Body of pancreas (tissue), 4 donors: ENCODE data around the gene ACSL6. TPM values are rescaled to one million over a fixed set of nuclear protein-coding genes. Genes with fewer than 3 reads are reported as not detected.

Experiments
- ATAC-seq: fragments of 150-250 bp; one replicate; pipeline ENCODE4 v1.9.1; 2016
- DNase-seq, 4 donors: peaks; one replicate each; pipeline ENCODE4 v3.0.0-alpha.2; 2019
- H3K27ac ChIP-seq, 4 donors: fragments of 200-600 bp; sonication (generic); 1 replicate in 3 of 4; 2 replicates in 1 of 4; pipeline versions ENCODE4 v1.5.1 to v1.6.1; 2016 to 2019; ENCODE audit warnings: mild to moderate bottlenecking in 1 of 4, mixed read lengths in 1 of 4, moderate library complexity in 1 of 4
- H3K27me3 ChIP-seq, 2 donors: fragments of 200-600 bp; sonication (generic); one replicate each; pipeline ENCODE4 v1.6.0; 2016; ENCODE audit warnings: mild to moderate bottlenecking in 1 of 2
- H3K36me3 ChIP-seq, 2 donors: fragments of 200-600 bp; sonication (generic); replicated peaks in 1 of 2; 2 replicates each; pipeline ENCODE4 v1.5.1; 2016; ENCODE audit warnings: low read depth in 2 of 2; ENCODE audit not compliant: insufficient read depth in 1 of 2
- H3K4me1 ChIP-seq: fragments of 200-600 bp; sonication (generic); one replicate; pipeline ENCODE4 v1.6.0; 2016
- H3K4me3 ChIP-seq, 2 donors: fragments of 200-600 bp; sonication (generic); 1 replicate in 1 of 2; 2 replicates in 1 of 2; pipeline ENCODE4 v1.5.1; 2016 to 2019
- H3K9me3 ChIP-seq, 3 donors: fragments of 200-600 bp; sonication (generic); 1 replicate in 2 of 3; 2 replicates in 1 of 3; pipeline ENCODE4 v1.5.1; 2016
- POLR2A ChIP-seq, 3 donors: fragments of 450-650 bp; IDR thresholded peaks; one replicate each; pipeline ENCODE4 v1.6.1; 2016; ENCODE audit warnings: antibody characterized with exemption in 3 of 3, mild to moderate bottlenecking in 2 of 3
- WGBS, 2 donors: methylation state at CpG; one replicate each; pipeline ENCODE4 v1.1.5; 2017; 5-methylcytosine and 5-hydroxymethylcytosine counted together
- intact Hi-C: fragments of 100-400 bp; cut with DNase I; formaldehyde crosslinking; loops from one replicate; pipeline ENCODE4 v1.15.1; 2023
- total RNA-seq, 2 donors: library from RNA; depleted of rRNA; stranded (reverse); fragments of >200 nt; gene quantifications; one replicate each; pipeline ENCODE4 v1.1.0, GENCODE V29; 2016
- TF ChIP-seq, protein P1 (sequence below), 7 experiments: fragments of 450-650 bp in 4 of 7; fragments of 200-600 bp in 3 of 7; sonication (generic) in 3 of 7; IDR thresholded peaks; one replicate each; pipeline ENCODE4 v1.5.1; 2016 to 2019; ENCODE audit warnings: antibody characterized with exemption in 7 of 7

Gene ACSL6
- total RNA-seq, 2 donors from 2014 or later: 2.0 to 2.1 TPM

DNA sequence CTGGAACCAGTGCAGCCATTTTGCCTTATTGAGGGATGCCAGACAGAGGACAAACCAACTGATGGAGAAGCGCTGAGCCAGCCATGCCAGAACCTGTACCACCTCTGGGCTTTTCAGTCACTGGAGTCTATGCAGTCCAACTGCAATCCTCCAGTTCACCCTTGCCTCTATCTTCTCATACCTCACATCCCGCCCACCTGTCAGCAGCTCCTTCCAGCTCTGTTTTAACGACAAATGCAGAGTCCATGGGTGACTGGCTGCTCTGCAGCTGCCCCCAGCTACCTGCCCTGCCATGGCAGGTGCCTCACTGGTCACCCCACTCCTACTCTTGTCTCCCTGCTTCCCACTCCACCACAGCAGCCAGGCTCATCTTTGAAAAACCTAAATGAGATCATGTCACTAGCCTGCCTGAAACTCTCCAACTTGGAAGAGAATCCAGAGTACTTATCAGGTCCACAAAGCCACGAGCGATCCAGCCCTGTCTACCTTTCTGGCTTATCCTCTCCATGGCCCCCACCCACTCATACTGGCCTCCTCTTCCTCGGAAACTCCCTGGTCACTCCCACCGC is 14.0 kb upstream of the ACSL6 start:
- H3K4me1 ChIP-seq: no peaks in the 10 kb centered on the region
- H3K9me3 ChIP-seq: no peaks in the 10 kb centered on the region
- intact Hi-C loops: no loop called here
- DNase-seq: no peak
- no peaks in the 10 kb centered on the region for H3K27me3 ChIP-seq
- no peak for ATAC-seq
- H3K36me3 ChIP-seq: no peaks in the 10 kb centered on the region
- TF ChIP-seq, protein P1, sequence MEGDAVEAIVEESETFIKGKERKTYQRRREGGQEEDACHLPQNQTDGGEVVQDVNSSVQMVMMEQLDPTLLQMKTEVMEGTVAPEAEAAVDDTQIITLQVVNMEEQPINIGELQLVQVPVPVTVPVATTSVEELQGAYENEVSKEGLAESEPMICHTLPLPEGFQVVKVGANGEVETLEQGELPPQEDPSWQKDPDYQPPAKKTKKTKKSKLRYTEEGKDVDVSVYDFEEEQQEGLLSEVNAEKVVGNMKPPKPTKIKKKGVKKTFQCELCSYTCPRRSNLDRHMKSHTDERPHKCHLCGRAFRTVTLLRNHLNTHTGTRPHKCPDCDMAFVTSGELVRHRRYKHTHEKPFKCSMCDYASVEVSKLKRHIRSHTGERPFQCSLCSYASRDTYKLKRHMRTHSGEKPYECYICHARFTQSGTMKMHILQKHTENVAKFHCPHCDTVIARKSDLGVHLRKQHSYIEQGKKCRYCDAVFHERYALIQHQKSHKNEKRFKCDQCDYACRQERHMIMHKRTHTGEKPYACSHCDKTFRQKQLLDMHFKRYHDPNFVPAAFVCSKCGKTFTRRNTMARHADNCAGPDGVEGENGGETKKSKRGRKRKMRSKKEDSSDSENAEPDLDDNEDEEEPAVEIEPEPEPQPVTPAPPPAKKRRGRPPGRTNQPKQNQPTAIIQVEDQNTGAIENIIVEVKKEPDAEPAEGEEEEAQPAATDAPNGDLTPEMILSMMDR (IDR thresholded peaks at IDR 0.05): no peak
- no peak for TF ChIP-seq POLR2A (IDR thresholded peaks at IDR 0.05)
- no peak overlapping the region for H3K4me3 ChIP-seq
- no peak overlapping the region for H3K27ac ChIP-seq
- 76 to 77% methylated on average over 7 of the region's 7 CpGs for WGBS, 2 donors

DNA sequence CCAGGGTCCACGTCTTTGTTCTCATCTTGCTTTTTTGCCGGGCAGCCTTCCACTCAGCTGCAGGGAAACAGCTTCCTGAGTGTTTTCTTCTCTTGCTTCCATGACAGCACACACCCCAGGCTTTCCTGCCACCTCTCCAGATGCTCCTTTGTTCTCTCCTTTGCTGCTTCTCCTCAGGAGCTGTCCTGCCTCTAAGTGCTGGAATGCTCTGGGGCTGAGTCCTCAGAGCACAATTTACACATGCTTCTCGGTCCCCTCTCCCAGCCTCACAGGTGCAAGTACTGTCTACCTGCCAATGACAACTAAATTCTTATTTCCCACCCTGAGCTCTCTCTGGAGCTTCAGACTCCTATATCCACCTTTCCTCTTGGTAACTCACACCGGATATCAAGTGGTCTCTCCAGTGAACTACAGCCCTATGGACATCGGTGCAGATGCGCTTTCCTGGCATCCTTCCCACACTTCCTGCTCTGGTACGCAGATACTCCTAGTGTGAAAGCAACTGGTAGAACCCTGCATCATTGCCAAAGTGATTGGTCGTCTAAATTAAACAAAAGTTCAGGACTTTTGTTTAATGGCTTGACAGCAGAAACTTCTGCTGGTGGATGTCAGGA is 13.4 kb upstream of the ACSL6 start:
- no peak overlapping the region for H3K4me3 ChIP-seq
- no peak overlapping the region for H3K27ac ChIP-seq
- no peaks in the 10 kb centered on the region for H3K27me3 ChIP-seq
- H3K4me1 ChIP-seq: no peaks in the 10 kb centered on the region
- H3K36me3 ChIP-seq: no peaks in the 10 kb centered on the region
- intact Hi-C loops: no loop called here
- TF ChIP-seq POLR2A (IDR thresholded peaks at IDR 0.05): no peak
- TF ChIP-seq, protein P1 (IDR thresholded peaks at IDR 0.05): no peak
- DNase-seq: no peak
- H3K9me3 ChIP-seq: no peaks in the 10 kb centered on the region
- ATAC-seq: no peak
- 58 to 69% methylated on average over 8 of the region's 8 CpGs for WGBS, 2 donors

DNA sequence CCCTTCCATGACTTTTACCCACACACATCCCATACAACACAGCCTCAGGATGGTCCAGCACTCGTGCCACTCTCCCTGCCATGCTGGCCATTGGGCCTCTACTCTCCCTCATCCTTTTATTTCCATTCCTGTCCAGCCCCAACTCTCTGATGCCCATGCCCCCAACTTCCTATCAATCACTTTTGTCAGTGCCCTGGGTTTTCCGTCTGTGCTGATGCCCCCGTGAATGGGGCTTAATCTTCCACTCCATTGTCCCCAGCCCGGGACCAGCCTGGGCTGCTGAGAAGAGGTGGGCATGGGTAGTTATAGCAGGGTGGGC is 12.6 kb upstream of the ACSL6 start:
- Histone ChIP-seq H3K4me3 (no peak overlapping the region), H3K27me3 (no peaks in the 10 kb centered on the region), H3K4me1 (no peaks in the 10 kb centered on the region), H3K27ac (no peak overlapping the region), H3K9me3 (no peaks in the 10 kb centered on the region), H3K36me3 (no peaks in the 10 kb centered on the region)
- 65 to 67% methylated on average over 4 of the region's 4 CpGs for WGBS, 2 donors
- TF ChIP-seq POLR2A (IDR thresholded peaks at IDR 0.05): no peak
- TF ChIP-seq, protein P1 (IDR thresholded peaks at IDR 0.05): no peak
- intact Hi-C loops: no loop called here
- no peak for DNase-seq
- ATAC-seq: no peak

DNA sequence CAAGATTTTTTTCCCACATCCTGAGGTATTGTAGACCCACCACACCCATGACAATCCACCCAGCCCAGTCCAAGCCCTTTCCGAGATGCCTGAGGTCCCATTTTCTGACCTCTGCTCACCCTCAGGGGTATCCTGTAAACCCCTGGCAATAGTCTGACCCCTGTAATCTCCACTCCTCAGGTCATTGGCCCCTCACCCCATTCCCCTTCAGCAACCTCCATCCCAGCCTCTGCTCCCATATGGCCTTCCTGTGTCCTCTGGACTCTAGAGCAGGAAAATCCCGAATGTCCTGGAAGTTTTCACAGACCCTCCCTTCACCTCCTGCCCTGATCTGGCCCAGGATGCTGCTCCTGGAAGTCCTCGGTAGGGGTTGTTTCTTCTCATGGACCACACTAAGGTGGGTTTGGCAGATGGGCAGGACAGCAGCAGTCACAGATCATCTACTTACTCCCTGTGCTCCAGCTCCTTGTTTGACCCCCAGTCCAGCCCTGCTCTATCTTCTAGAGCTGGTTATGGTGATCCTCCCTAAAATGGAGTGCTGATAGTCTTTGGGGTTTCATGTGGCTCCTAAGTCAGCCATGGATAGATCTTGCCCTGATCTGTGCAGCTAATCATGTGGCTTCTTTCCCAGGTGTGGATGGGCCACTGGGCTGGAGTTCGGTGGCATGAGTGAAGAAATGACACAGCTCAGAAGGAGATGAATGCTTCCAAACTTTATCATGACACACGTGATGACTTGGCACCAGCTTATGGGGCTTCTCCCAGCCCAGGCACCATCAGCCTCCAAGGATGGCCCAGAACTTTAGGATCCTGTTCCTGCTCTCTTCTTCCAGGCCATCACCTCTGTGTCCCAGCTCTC is 12.0 kb upstream of the ACSL6 start:
- no peaks in the 10 kb centered on the region for H3K27me3 ChIP-seq
- TF ChIP-seq POLR2A (IDR thresholded peaks at IDR 0.05): no peak
- TF ChIP-seq, protein P1 (IDR thresholded peaks at IDR 0.05): no peak
- H3K9me3 ChIP-seq: no peaks in the 10 kb centered on the region
- WGBS, 2 donors: 56 to 77% methylated on average over 5 of the region's 5 CpGs
- H3K27ac ChIP-seq: no peak overlapping the region
- ATAC-seq (no peak), DNase-seq (no peak)
- H3K4me1 ChIP-seq: no peaks in the 10 kb centered on the region
- no peak overlapping the region for H3K4me3 ChIP-seq
- no peaks in the 10 kb centered on the region for H3K36me3 ChIP-seq
- intact Hi-C loops: no loop called here
